Hepatocyte (in vitro differentiated cells): Measurements from ENCODE around the gene PPIP5K2.

Source experiments
- EZH2 ChIP-seq: fragments of 200-600 bp; sonication (generic); IDR thresholded peaks from 2 replicates; pipeline ENCODE4 v1.6.1; 2016; ENCODE audit warnings: antibody characterized with exemption, mild to moderate bottlenecking, borderline replicate concordance
- TF ChIP-seq, protein P1 (sequence below): fragments of 200-600 bp; sonication (generic); IDR thresholded peaks from 2 replicates; pipeline ENCODE4 v1.5.1; 2016; ENCODE audit warnings: antibody characterized with exemption, mild to moderate bottlenecking; ENCODE audit not compliant: poor library complexity

DNA sequence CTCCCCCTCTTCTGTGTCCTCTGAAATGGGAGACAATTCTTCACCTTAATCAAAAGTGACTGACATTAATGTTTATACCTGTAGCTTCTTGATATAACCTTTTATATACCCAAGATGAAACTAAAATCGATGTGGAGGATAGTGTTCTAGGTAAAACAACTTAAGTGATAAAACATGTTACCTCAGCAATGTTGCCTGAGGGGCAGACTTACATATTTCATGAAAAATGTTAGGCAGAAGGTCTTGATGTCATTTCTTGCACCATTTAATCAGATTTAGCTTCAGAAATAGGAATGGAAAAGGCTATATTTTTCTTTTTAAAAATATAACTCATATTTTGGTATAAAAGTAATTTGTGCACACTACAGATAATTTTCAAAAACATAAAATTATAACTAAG, 115.8 kb downstream of the PPIP5K2 start:
- TF ChIP-seq, protein P1, sequence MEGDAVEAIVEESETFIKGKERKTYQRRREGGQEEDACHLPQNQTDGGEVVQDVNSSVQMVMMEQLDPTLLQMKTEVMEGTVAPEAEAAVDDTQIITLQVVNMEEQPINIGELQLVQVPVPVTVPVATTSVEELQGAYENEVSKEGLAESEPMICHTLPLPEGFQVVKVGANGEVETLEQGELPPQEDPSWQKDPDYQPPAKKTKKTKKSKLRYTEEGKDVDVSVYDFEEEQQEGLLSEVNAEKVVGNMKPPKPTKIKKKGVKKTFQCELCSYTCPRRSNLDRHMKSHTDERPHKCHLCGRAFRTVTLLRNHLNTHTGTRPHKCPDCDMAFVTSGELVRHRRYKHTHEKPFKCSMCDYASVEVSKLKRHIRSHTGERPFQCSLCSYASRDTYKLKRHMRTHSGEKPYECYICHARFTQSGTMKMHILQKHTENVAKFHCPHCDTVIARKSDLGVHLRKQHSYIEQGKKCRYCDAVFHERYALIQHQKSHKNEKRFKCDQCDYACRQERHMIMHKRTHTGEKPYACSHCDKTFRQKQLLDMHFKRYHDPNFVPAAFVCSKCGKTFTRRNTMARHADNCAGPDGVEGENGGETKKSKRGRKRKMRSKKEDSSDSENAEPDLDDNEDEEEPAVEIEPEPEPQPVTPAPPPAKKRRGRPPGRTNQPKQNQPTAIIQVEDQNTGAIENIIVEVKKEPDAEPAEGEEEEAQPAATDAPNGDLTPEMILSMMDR: no peak
- TF ChIP-seq EZH2: no peak
